A673 (cell line): ENCODE data around the gene TSPOAP1. TPM values are rescaled to one million over a fixed set of nuclear protein-coding genes. Genes with fewer than 3 reads are reported as not detected.
A peak's percentile ranks its signal among the peaks of the same experiment; 100 is the strongest.

Experiments
- BruUV-seq: library from RNA; stranded (reverse); fragments of 400-500 nt; replicated peaks from 2 replicates; lab custom pipeline; 2021; lab: Mats Ljungman, UMichigan
- CTCF ChIA-PET: fragments of 300-600 bp; sonication (Branson Sonifier 250); formaldehyde crosslinking; loops from one replicate; lab custom pipeline; 2022; ENCODE audit warnings: antibody characterized with exemption; lab: Charles Lee
- POLR2A ChIA-PET: fragments of 300-600 bp; sonication (Branson Sonifier 250); formaldehyde crosslinking; loops from one replicate; lab custom pipeline; 2022; ENCODE audit warnings: antibody characterized with exemption; ENCODE audit not compliant: low non-redundant PET; lab: Charles Lee
- DNase-seq: peaks from one replicate; pipeline ENCODE4 v3.0.0-alpha.2; 2015; ENCODE audit warnings: low spot score
- H3K27ac ChIP-seq: fragments of 200-600 bp; sonication (generic); 2 replicates; pipeline ENCODE4 v1.5.1; 2016; ENCODE audit warnings: mixed run types, low read depth, mild to moderate bottlenecking, mixed read lengths, antibody characterized with exemption, low read length; ENCODE audit not compliant: poor library complexity, severe bottlenecking
- H3K27me3 ChIP-seq: fragments of 200-600 bp; sonication (generic); replicated peaks from 2 replicates; pipeline ENCODE4 v1.6.1; 2017; ENCODE audit warnings: mixed run types, low read depth, mild to moderate bottlenecking, mixed read lengths, antibody characterized with exemption, low read length; ENCODE audit not compliant: insufficient read depth, poor library complexity
- H3K36me3 ChIP-seq: fragments of 200-600 bp; sonication (generic); 2 replicates; pipeline ENCODE4 v1.6.1; 2016; ENCODE audit warnings: mixed run types, mild to moderate bottlenecking, mixed read lengths, antibody characterized with exemption, low read length; ENCODE audit not compliant: insufficient read depth, poor library complexity, severe bottlenecking
- H3K4me1 ChIP-seq: fragments of 200-600 bp; sonication (generic); 2 replicates; pipeline ENCODE4 v1.6.1; 2017; ENCODE audit warnings: mixed run types, mild to moderate bottlenecking, mixed read lengths, antibody characterized with exemption, low read length; ENCODE audit not compliant: insufficient read depth, poor library complexity, severe bottlenecking
- H3K4me3 ChIP-seq: fragments of 200-600 bp; sonication (generic); 2 replicates; pipeline ENCODE4 v1.5.1; 2016; ENCODE audit warnings: low read depth, mixed run types, mild to moderate bottlenecking, mixed read lengths, low read length; ENCODE audit not compliant: poor library complexity, severe bottlenecking
- H3K9me3 ChIP-seq: fragments of 200-600 bp; sonication (generic); 2 replicates; pipeline ENCODE4 v1.6.1; 2016; ENCODE audit warnings: mixed run types, low read depth, mild to moderate bottlenecking, mixed read lengths, antibody characterized with exemption, low read length; ENCODE audit not compliant: poor library complexity, severe bottlenecking
- CTCF ChIP-seq: fragments of 300-800, 200-600 bp; sonication (generic); conservative IDR thresholded peaks from 2 replicates; pipeline ENCODE4 v1.5.1; 2017; ENCODE audit warnings: low read depth, mild to moderate bottlenecking, antibody characterized with exemption, low read length, moderate library complexity, mixed read lengths
- EZH2 ChIP-seq: fragments of 200-600 bp; sonication (generic); IDR thresholded peaks from 2 replicates; pipeline ENCODE4 v1.6.1; 2017; ENCODE audit warnings: borderline replicate concordance, low read depth, mild to moderate bottlenecking, mixed read lengths, antibody characterized with exemption, low read length; ENCODE audit not compliant: poor library complexity, severe bottlenecking
- intact Hi-C: fragments of 100-400 bp; cut with micrococcal nuclease; formaldehyde crosslinking; loops from one replicate; pipeline ENCODE4 v1.10.0; 2022; ENCODE audit not compliant: unreplicated experiment
- total RNA-seq: library from RNA; stranded (reverse); gene quantifications from 2 replicates; pipeline ENCODE4 v1.2.3, GENCODE V29; 2021

The TSPOAP1 gene
- total RNA-seq, 1 experiment from 2014 or later: 0.21 TPM

- no peak overlapping the region for H3K27ac ChIP-seq
- H3K27me3 ChIP-seq: no peaks in the 10 kb centered on the region
- TF ChIP-seq CTCF (no peak), EZH2 (no peak)
- no peaks in the 10 kb centered on the region for H3K9me3 ChIP-seq
- H3K4me1 ChIP-seq: no peaks in the 10 kb centered on the region
- CTCF ChIA-PET: interaction anchor here (0.6 to 1.8 kb wide), 2 partner anchors 113 to 164 kb away, joined by 5 to 9 read pairs; partner anchors contain the start of gene RNF43
- no peaks in the 10 kb centered on the region for H3K36me3 ChIP-seq
- no peak overlapping the region for H3K4me3 ChIP-seq
- intact Hi-C loops: loop anchor here (5.0 kb wide), 1 partner anchor 142 kb away; no protein-coding TSS in a partner anchor
- no TSS peak for BruUV-seq
- DNase-seq: no peak
- POLR2A ChIA-PET: no interaction called here
These were observed 23.7 kb downstream of the TSPOAP1 start for GRCh38 chr17:58304750-58305486.

GRCh38 chr17:58303971-58304749, 24.4 kb downstream of the TSPOAP1 start:
- Histone ChIP-seq H3K4me1 (no peaks in the 10 kb centered on the region), H3K27ac (no peak overlapping the region), H3K9me3 (no peaks in the 10 kb centered on the region), H3K27me3 (peaks cover 5% of the 10 kb centered on the region), H3K4me3 (no peak overlapping the region), H3K36me3 (no peaks in the 10 kb centered on the region)
- CTCF ChIA-PET: interaction anchor here (0.5 to 1.8 kb wide), 3 partner anchors 10 to 135 kb away, joined by 3 to 9 read pairs (median 4); partner anchors contain the start of gene RNF43
- BruUV-seq: no TSS peak
- DNase-seq: peak; percentile 75
- TF ChIP-seq CTCF: peak; percentile 91
- no peak for TF ChIP-seq EZH2
- intact Hi-C loops: loop anchor here (5.0 kb wide), 1 partner anchor 143 kb away; no protein-coding TSS in a partner anchor
- POLR2A ChIA-PET: no interaction called here

- intact Hi-C loops: loop anchor here (5.0 kb wide), 1 partner anchor 144 kb away; no protein-coding TSS in a partner anchor
- H3K4me1 ChIP-seq: no peaks in the 10 kb centered on the region
- POLR2A ChIA-PET: no interaction called here
- H3K9me3 ChIP-seq: no peaks in the 10 kb centered on the region
- peaks cover 10% of the 10 kb centered on the region for H3K27me3 ChIP-seq
- BruUV-seq: no TSS peak
- CTCF ChIA-PET: no interaction called here
- no peaks in the 10 kb centered on the region for H3K36me3 ChIP-seq
- no peak for DNase-seq
- H3K27ac ChIP-seq: no peak overlapping the region
- H3K4me3 ChIP-seq: no peak overlapping the region
- TF ChIP-seq EZH2 (no peak), CTCF (no peak)
These were observed 25.5 kb downstream of the TSPOAP1 start for GRCh38 chr17:58302919-58303585.
